AG04450 (cell line): Measurements from ENCODE around the gene NTM. TPM values are rescaled to one million over a fixed set of nuclear protein-coding genes. Genes with fewer than 3 reads are reported as not detected.

ENCODE experiments used
- CTCF ChIA-PET: fragments of 300-600, 350-600 bp; formaldehyde crosslinking; extraction: SDS; loops from one replicate; lab custom pipeline; 2022; ENCODE audit warnings: antibody characterized with exemption, inconsistent platforms; lab: Charles Lee
- POLR2A ChIA-PET: fragments of 350-600 bp; formaldehyde crosslinking; extraction: SDS; loops from one replicate; lab custom pipeline; 2021; ENCODE audit warnings: antibody characterized with exemption, inconsistent platforms; lab: Yijun Ruan, JAX
- DNase-seq: peaks from one replicate; pipeline ENCODE4 v3.0.0-alpha.2; 2011; ENCODE audit warnings: low read depth, low spot score
- H3K27ac ChIP-seq: one replicate; pipeline ENCODE4 v1.5.1; 2012; ENCODE audit warnings: low read depth, low read length, control low read depth
- H3K27me3 ChIP-seq: one replicate; pipeline ENCODE4 v1.6.0; 2012; ENCODE audit warnings: low read length; ENCODE audit not compliant: control insufficient read depth, insufficient read depth
- H3K4me3 ChIP-seq: 2 replicates; pipeline ENCODE4 v1.5.1; 2011; ENCODE audit warnings: mild to moderate bottlenecking, low read depth, low read length, control low read depth
- H3K9me3 ChIP-seq: 2 replicates; pipeline ENCODE4 v1.5.1; 2012; ENCODE audit warnings: low read length; ENCODE audit not compliant: control insufficient read depth, insufficient read depth
- polyA plus RNA-seq: library from polyadenylated mRNA; depleted of rRNA; stranded (reverse); fragments of >200 nt; gene quantifications from 2 replicates; pipeline ENCODE4 v1.2.3, GENCODE V29; 2011
- TF ChIP-seq, protein P1 (sequence below): IDR thresholded peaks from 2 replicates; pipeline ENCODE4 v1.5.1; 2011; ENCODE audit warnings: low read depth, low read length, control low read depth, inconsistent platforms

Gene NTM
- polyA plus RNA-seq, 1 experiment: 26.9 TPM

DNA sequence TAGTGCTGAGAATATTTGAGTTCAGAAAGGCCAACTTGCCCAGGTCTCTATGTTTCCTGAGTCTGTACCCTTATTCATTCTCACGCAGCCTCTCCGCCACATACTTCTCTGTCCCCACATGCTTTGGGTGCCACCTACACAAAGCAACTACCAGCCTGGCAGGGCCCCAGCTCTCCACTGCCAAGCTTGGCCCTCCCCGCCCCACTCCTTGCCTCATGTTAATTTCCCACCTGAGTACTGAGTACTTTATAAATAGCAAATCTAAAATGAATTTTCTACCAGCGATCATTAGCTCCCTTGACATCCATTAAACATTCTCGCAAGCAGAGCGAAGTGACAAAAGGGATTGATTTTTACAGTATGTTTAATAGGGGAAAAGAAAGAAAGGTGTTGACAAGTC is 20.8 kb downstream of the NTM start:
- DNase-seq: no peak
- no peaks in the 10 kb centered on the region for H3K27me3 ChIP-seq
- TF ChIP-seq, protein P1, sequence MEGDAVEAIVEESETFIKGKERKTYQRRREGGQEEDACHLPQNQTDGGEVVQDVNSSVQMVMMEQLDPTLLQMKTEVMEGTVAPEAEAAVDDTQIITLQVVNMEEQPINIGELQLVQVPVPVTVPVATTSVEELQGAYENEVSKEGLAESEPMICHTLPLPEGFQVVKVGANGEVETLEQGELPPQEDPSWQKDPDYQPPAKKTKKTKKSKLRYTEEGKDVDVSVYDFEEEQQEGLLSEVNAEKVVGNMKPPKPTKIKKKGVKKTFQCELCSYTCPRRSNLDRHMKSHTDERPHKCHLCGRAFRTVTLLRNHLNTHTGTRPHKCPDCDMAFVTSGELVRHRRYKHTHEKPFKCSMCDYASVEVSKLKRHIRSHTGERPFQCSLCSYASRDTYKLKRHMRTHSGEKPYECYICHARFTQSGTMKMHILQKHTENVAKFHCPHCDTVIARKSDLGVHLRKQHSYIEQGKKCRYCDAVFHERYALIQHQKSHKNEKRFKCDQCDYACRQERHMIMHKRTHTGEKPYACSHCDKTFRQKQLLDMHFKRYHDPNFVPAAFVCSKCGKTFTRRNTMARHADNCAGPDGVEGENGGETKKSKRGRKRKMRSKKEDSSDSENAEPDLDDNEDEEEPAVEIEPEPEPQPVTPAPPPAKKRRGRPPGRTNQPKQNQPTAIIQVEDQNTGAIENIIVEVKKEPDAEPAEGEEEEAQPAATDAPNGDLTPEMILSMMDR: no peak
- H3K27ac ChIP-seq: no peak overlapping the region
- POLR2A ChIA-PET: no interaction called here
- no peak overlapping the region for H3K4me3 ChIP-seq
- CTCF ChIA-PET: no interaction called here
- H3K9me3 ChIP-seq: no peaks in the 10 kb centered on the region; the same call in 1 of the 2 replicates

DNA sequence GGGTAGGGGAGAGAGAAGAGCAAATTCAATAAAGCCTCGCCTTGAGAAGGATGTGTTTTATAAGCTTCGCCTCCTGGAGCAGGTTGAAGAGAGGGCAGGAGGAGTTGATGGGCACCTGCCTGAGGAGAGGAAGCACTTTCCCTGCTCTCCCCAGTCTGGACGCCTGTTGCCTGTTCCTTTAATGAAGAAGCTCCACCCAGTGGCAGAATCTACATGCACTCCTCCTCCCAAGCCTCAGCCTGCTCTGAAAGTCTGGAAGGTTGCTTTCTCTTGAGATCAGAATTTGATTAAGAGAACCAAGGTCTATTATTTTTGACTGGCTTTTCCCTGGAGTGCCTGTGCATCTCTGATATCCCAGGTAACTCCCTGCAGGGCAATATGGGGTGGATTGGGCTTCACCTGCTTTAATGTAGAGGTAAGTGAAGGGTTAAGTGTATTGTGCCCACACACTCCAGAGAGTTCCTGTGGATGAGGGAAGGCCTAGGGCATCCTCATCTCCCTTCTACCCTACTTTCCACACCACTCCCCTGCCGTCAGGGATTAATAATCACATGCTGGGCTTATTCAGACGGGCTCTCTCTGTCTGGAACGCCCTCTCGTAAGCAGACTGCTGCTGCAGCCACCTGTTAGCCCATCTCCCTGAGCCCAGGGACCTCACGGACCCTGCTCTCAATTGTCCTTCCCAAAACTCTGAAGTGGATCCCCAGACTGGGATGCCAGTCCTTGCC is 22.3 kb downstream of the NTM start:
- H3K27me3 ChIP-seq: no peaks in the 10 kb centered on the region
- ChIA-PET POLR2A (no interaction called here), CTCF (interaction anchor here (1.2 kb wide), 1 partner anchor 328 kb away, joined by 3 read pairs; no protein-coding TSS in a partner anchor)
- DNase-seq: no peak
- no peaks in the 10 kb centered on the region; the same call in 1 of the 2 replicates for H3K9me3 ChIP-seq
- TF ChIP-seq, protein P1: peak; percentile 9; the same call in 1 of the 2 replicates
- no peak overlapping the region for H3K4me3 ChIP-seq
- H3K27ac ChIP-seq: no peak overlapping the region

- TF ChIP-seq, protein P1: no peak
- ChIA-PET CTCF (no interaction called here), POLR2A (no interaction called here)
- Histone ChIP-seq H3K27ac (no peak overlapping the region), H3K4me3 (no peak overlapping the region), H3K9me3 (no peaks in the 10 kb centered on the region; the same call in 1 of the 2 replicates), H3K27me3 (no peaks in the 10 kb centered on the region)
- no peak for DNase-seq
These were observed 23.3 kb downstream of the NTM start for GRCh38 chr11:131393691-131394090.

DNA sequence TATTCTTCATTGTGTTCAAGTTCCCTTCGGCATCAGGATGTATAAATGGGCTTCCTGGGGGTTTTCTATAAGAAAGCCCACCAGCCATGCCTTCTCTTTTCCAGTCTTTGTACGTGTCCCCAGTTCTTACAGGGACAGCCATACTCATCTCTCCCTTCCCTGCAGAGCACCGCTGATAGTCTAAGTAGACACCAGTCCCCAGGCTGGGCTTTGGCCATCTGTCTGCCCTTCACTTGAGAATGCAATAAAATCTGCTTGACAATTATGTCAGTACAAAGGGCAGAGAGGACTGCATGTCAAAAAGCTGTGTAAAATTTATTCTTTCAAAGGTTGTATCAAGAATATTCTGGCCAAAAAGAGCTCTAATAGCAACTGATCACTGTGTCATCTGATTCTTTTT is 27.3 kb downstream of the NTM start:
- Histone ChIP-seq H3K9me3 (no peaks in the 10 kb centered on the region), H3K27me3 (no peaks in the 10 kb centered on the region), H3K4me3 (no peak overlapping the region), H3K27ac (no peak overlapping the region)
- ChIA-PET POLR2A (no interaction called here), CTCF (no interaction called here)
- TF ChIP-seq, protein P1: no peak
- no peak for DNase-seq

- no peaks in the 10 kb centered on the region for H3K27me3 ChIP-seq
- TF ChIP-seq, protein P1: no peak
- no peak overlapping the region for H3K27ac ChIP-seq
- H3K9me3 ChIP-seq: no peaks in the 10 kb centered on the region
- POLR2A ChIA-PET: no interaction called here
- no peak overlapping the region for H3K4me3 ChIP-seq
- CTCF ChIA-PET: no interaction called here
- DNase-seq: no peak
These were observed 31.6 kb downstream of the NTM start for GRCh38 chr11:131402040-131402439.
